Stimulated activated CD8-positive, alpha-beta memory T cell treated with anti-CD3 and anti-CD28 coated beads, Interleukin-15, amount 100 ng/mL, for 1 hour (primary cell): ENCODE results near the gene NTF3.

Source experiments
- DNase-seq: peaks from one replicate; pipeline ENCODE4 v3.0.0-alpha.2; 2020; ENCODE audit warnings: low read depth

Gene NTF3

DNA sequence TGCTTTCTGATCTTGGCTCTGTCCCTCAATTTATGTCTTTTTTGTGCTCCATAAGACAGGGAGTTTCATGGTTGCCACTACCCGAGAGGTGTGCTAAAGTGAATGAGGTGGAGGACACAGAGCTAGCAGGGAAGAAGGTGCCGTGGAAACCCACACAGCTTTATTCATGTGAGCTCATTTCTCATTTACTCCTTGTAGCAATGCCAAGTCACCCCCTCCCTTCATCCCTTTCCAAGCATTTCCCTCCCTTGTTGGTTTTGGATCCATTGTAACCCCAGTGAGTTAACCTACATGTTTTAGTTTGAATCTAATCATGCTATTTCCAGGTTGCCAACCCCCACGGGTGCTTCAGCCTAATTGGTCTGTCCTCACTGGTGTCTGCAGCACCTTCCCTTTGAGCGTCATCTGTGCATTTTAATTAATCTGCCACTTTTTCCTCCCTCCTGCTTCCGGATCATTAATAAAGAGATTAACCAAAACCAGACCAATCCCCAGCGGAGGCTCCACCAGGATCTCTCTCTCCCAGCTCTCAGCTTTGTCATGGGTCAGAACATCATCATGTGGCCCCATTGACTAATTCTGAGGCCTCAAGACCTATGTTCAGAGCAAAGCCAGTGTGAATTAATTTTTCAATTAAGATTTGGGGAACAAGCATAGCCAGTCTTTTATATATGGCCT lies 56.2 kb downstream of the NTF3 start:
- no peak for DNase-seq

GRCh38 chr12:5488626-5488955 lies 56.7 kb downstream of the NTF3 start:
- DNase-seq, result no peak

DNA sequence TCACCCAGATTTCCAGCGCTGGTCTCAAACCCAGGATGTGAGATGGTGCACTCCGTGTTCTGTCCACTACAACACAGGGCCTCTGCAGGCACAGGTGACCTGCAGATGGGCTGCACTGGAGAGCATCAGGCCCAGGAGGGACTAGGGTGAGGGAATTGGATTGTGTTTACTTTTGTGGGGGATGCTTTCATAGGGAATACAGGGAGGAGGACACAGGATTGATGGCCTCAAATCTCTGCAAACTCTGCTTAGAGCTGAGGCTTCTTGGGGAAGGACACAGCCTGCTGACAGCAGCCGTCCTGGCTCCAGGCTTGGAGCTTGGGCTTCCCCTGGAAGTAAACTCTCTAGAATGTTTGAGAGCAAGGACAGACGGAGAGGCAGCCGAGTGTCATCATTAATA lies 57.1 kb downstream of the NTF3 start:
- DNase-seq, result no peak

- DNase-seq, result no peak
Observed at GRCh38 chr12:5489760-5490406, 58.0 kb downstream of the NTF3 start.

- DNase-seq, result no peak
Observed at GRCh38 chr12:5492562-5492961, 60.7 kb downstream of the NTF3 start.

- DNase-seq, result no peak
Observed at GRCh38 chr12:5493018-5493417, 61.1 kb downstream of the NTF3 start.

DNA sequence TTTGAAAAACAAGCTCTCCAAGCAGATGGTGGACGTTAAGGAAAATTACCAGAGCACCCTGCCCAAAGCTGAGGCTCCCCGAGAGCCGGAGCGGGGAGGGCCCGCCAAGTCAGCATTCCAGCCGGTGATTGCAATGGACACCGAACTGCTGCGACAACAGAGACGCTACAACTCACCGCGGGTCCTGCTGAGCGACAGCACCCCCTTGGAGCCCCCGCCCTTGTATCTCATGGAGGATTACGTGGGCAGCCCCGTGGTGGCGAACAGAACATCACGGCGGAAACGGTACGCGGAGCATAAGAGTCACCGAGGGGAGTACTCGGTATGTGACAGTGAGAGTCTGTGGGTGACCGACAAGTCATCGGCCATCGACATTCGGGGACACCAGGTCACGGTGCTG lies 62.4 kb downstream of the NTF3 start:
- no peak for DNase-seq

GRCh38 chr12:5497329-5498053 lies 65.6 kb downstream of the NTF3 start:
- no peak for DNase-seq

GRCh38 chr12:5498076-5498475 lies 66.2 kb downstream of the NTF3 start:
- no peak for DNase-seq

GRCh38 chr12:5498806-5499205 lies 66.9 kb downstream of the NTF3 start:
- DNase-seq, result no peak

- no peak for DNase-seq
Observed at GRCh38 chr12:5499566-5500330, 67.8 kb downstream of the NTF3 start.

GRCh38 chr12:5500331-5500659 lies 68.4 kb downstream of the NTF3 start:
- no peak for DNase-seq

DNA sequence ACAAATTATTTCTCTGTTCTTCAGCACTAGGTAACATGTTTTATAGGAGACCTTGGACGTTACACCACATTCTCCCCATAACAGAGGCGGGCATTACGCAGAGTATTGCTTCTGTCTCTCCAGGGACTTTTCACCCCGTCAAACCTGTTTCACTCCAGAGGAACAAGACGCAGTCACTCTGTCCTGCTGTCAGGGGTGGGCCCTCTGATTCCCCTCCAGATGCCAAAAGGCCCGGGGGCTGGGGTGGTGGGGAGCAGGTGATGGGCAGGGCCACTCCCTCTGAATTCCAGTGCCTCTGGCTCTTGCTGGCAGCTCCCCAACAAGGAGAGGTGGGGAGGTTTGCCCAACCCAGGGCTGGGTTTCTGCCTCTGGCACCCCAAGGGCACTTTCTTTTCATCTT lies 71.9 kb downstream of the NTF3 start:
- no peak for DNase-seq

DNA sequence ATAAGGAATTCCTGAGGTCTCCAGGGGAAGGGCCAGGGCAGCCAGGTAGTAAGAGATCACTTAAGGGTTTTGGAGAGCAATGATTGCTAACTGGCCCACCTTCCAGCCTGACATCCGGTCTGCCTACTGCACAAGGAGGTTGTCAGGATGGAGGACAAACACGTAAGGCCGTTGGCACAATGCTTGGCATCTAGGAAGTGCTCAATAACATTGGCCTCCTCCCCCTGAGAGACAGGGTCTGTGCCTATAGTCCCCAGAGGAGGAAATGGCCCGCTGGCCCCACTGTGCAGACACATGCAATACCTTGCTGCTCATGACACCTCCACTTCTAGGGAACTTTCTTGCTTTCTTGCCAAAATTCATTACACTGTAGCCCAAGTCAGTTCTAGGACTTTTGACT lies 73.2 kb downstream of the NTF3 start:
- no peak for DNase-seq

GRCh38 chr12:5505751-5506150 lies 73.8 kb downstream of the NTF3 start:
- DNase-seq, result no peak

DNA sequence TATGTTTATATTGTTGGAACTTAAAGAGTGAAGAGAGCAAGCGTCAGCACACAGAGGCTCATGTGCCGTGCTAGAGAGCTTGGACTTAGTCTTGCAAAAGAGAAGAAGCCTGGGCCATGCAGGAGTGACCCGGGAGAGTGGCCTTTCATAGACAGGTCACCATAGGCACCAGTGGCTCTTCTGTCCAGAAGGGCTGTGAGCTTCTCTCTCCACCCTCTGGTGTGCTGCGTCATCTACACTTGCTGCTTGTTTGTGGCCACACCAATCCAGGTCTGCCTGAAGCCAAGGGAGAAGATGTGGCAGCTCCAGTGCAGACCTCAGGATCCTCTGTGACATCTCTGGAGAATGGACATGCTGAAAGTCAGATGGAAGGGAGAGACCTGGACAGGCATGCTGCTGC lies 74.4 kb downstream of the NTF3 start:
- DNase-seq, result no peak

DNA sequence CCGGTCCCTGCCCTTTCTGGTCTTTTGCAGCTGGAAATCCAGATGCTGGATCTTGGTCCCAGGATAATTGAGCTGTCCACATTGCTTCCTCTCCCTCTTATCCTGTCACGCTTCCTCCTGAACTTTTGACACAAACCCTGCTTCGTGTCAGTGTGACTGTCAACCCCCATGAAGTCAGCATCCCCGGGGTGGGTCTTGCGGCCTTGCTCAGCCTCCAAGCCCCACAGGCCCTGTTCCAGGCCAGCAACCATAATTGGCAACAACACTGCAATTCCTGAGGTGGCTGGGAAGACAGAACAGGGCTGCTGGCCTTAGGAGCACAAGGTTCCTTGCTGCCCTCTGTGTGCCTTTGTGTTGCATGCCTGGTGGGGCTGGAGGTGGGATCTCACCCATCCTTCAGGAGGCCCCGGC lies 74.9 kb downstream of the NTF3 start:
- no peak for DNase-seq

GRCh38 chr12:5507401-5507935 lies 75.6 kb downstream of the NTF3 start:
- DNase-seq, result no peak

GRCh38 chr12:5507944-5508343 lies 76.0 kb downstream of the NTF3 start:
- DNase-seq, result no peak

DNA sequence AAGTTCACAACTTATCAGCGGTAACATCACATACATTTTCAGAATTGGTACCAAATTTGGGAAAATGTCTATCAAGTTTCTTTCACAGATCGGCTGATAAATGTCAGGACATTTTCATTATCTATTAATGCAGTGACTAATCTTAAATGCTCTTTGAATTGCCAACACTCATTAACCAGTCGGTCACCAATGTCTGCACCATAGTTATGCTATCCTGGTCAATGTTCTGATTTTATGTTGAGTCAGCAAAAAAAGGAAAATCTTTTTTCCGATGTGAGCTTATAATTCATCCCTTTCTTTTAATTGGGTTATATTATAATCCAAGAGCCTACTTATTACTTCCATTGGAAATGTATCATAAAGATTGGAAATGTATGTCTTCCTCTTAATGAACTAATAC lies 77.2 kb downstream of the NTF3 start:
- DNase-seq, result no peak

DNA sequence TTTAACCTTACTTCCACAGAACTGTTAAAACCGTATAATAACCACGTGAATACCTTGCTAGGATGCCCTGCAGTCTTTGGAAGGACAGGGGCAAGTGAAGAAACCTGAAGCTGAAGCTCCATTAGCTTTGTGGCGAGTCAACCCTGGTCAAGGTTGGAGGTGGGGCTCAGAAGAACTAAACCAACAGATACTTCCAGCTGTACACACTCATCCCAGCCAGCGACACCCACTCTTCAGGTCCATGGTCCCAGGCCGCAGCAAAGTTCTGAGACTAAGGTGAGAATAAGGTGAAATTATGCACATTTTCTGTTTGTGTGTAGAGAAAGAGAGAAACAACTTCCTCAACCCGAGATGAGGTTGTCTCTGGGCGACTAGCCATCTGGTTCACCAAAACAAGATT lies 77.6 kb downstream of the NTF3 start:
- DNase-seq, result no peak

DNA sequence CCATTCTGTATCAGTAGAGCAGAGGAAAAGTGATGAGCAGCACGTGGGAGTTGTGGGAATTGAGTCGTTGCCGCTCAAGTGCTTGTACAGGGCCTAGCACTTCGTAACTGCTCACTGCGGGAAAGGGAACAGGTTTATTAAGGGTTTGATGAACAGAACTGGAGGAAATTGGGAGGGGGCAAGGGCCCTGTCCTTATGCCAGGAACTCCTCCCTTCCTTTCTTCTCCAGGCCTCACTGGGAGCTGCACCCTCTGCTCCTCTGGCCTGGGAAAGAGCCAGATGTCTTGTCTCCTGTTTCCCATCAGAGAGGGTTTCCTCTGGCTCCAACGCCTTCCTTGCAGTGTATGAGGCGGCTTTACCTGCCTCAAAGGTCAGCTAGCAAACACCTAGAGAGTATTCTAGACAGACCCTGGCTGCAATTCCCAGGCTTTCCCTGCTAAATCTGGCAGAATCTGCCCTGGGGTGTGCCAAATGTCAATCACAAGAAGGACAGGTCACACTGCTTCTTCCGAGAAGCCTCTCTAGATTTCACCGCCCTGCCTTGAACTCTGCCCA lies 78.4 kb downstream of the NTF3 start:
- DNase-seq, result no peak
